ENCODE results near the gene TENT4A.

Gene TENT4A

GRCh38 chr5:6705088-6705487, 8.1 kb upstream of the TENT4A start:
- no peak for DNase-seq (ENCODE audit: low spot score)
- no peak overlapping the region for H3K4me3 ChIP-seq (ENCODE audit: low read length in 2 of 2)
- no peak overlapping the region for H3K14ac ChIP-seq (ENCODE audit: low read length)
- no peak overlapping the region for H2BK12ac ChIP-seq (ENCODE audit: low read length)
- no peak overlapping the region for H4K8ac ChIP-seq (ENCODE audit: low read depth, low read length)
- H3K4ac ChIP-seq (ENCODE audit: low read length), result no peak overlapping the region
- no peak overlapping the region for H3K9ac ChIP-seq (ENCODE audit: low read depth, low read length, poor library complexity)
- no peak overlapping the region for H2BK120ac ChIP-seq (ENCODE audit: low read depth, low read length)
- no peak overlapping the region for H3K23ac ChIP-seq (ENCODE audit: low read depth, low read length, poor library complexity)
- no peak overlapping the region for H2AFZ ChIP-seq (ENCODE audit: low read length)
- H3K9me3 ChIP-seq (replicated peaks in 1 of 2; ENCODE audit: control insufficient read depth in 2 of 2, insufficient read depth in 1 of 2, low read depth in 1 of 2, low read length in 2 of 2), result peaks cover 0 to 3% of the 10 kb centered on the region in 2 donors
- no peak overlapping the region for H3K4me2 ChIP-seq (ENCODE audit: insufficient read depth, low read length, poor library complexity, severe bottlenecking)
- H2BK5ac ChIP-seq (ENCODE audit: low read length), result no peak overlapping the region
- H3K4me1 ChIP-seq (ENCODE audit: control insufficient read depth in 2 of 2, insufficient read depth in 1 of 2, low read depth in 1 of 2, low read length in 2 of 2), result peaks cover 13 to 17% of the 10 kb centered on the region in 2 donors
- no peaks in the 10 kb centered on the region for H3K79me1 ChIP-seq (ENCODE audit: low read depth, low read length)
- no CpG with 5 or more reads among the region's 6 CpGs for WGBS, 2 donors (ENCODE audit: extremely low coverage in 2 of 2, insufficient read length in 2 of 2, insufficient replicate concordance in 1 of 2)
- no peak overlapping the region for H2BK15ac ChIP-seq (ENCODE audit: low read length)
- H4K91ac ChIP-seq (ENCODE audit: low read depth, low read length, poor library complexity), result no peak overlapping the region
- H3K27me3 ChIP-seq (ENCODE audit: control insufficient read depth in 3 of 3, insufficient read depth in 3 of 3, low read depth in 1 of 3, low read length in 3 of 3), result peaks cover 0 to 6% (median 0%) of the 10 kb centered on the region in 3 experiments
- H3K36me3 ChIP-seq (replicated peaks in 1 of 2; ENCODE audit: control insufficient read depth in 2 of 2, insufficient read depth in 2 of 2, low read length in 2 of 2), result no peaks in the 10 kb centered on the region
- no peak overlapping the region for H3K27ac ChIP-seq (replicated peaks; ENCODE audit: low read length)
- no peak overlapping the region for H3K18ac ChIP-seq (ENCODE audit: low read length)
- no peak overlapping the region for H2AK5ac ChIP-seq (ENCODE audit: low read depth, low read length)

GRCh38 chr5:6705959-6706358, 7.3 kb upstream of the TENT4A start:
- no peak overlapping the region for H3K18ac ChIP-seq (ENCODE audit: low read length)
- no peak for DNase-seq (ENCODE audit: low spot score)

GRCh38 chr5:6707852-6708251, 5.4 kb upstream of the TENT4A start:
- no peak overlapping the region for H3K14ac ChIP-seq (ENCODE audit: low read length)
- H3K9me3 ChIP-seq (replicated peaks in 1 of 2; ENCODE audit: control insufficient read depth in 2 of 2, insufficient read depth in 1 of 2, low read depth in 1 of 2, low read length in 2 of 2), result no peaks in the 10 kb centered on the region
- no peak overlapping the region for H3K23ac ChIP-seq (ENCODE audit: low read depth, low read length, poor library complexity)
- H2BK5ac ChIP-seq (ENCODE audit: low read length), result no peak overlapping the region
- no peak for DNase-seq (ENCODE audit: low spot score)
- no peaks in the 10 kb centered on the region for H3K36me3 ChIP-seq (replicated peaks in 1 of 2; ENCODE audit: control insufficient read depth in 2 of 2, insufficient read depth in 2 of 2, low read length in 2 of 2)
- no peak overlapping the region for H2AK5ac ChIP-seq (ENCODE audit: low read depth, low read length)
- H3K9ac ChIP-seq (ENCODE audit: low read depth, low read length, poor library complexity), result no peak overlapping the region
- H3K27me3 ChIP-seq (ENCODE audit: control insufficient read depth in 3 of 3, insufficient read depth in 3 of 3, low read depth in 1 of 3, low read length in 3 of 3), result peaks cover 0 to 6% (median 2%) of the 10 kb centered on the region in 3 experiments
- WGBS, 2 donors (ENCODE audit: extremely low coverage in 2 of 2, insufficient read length in 2 of 2, insufficient replicate concordance in 1 of 2), result no CpG with 5 or more reads among the region's 6 CpGs
- H4K8ac ChIP-seq (ENCODE audit: low read depth, low read length), result no peak overlapping the region
- no peak overlapping the region for H2BK120ac ChIP-seq (ENCODE audit: low read depth, low read length)
- peaks cover 4 to 6% of the 10 kb centered on the region in 2 donors for H3K4me1 ChIP-seq (ENCODE audit: control insufficient read depth in 2 of 2, insufficient read depth in 1 of 2, low read depth in 1 of 2, low read length in 2 of 2)
- H2AFZ ChIP-seq (ENCODE audit: low read length), result no peak overlapping the region
- no peak overlapping the region for H4K91ac ChIP-seq (ENCODE audit: low read depth, low read length, poor library complexity)
- H3K18ac ChIP-seq (ENCODE audit: low read length), result no peak overlapping the region
- no peak overlapping the region for H3K4me2 ChIP-seq (ENCODE audit: insufficient read depth, low read length, poor library complexity, severe bottlenecking)
- H3K27ac ChIP-seq (replicated peaks; ENCODE audit: low read length), result no peak overlapping the region
- H2BK15ac ChIP-seq (ENCODE audit: low read length), result no peak overlapping the region
- no peak overlapping the region for H2BK12ac ChIP-seq (ENCODE audit: low read length)
- no peaks in the 10 kb centered on the region for H3K79me1 ChIP-seq (ENCODE audit: low read depth, low read length)
- no peak overlapping the region for H3K4me3 ChIP-seq (ENCODE audit: low read length in 2 of 2)
- no peak overlapping the region for H3K4ac ChIP-seq (ENCODE audit: low read length)

More at GRCh38 chr5:6705959-6706358, 7.3 kb upstream of the TENT4A start:
- H2BK5ac ChIP-seq (ENCODE audit: low read length), result no peak overlapping the region
- WGBS, 2 donors (ENCODE audit: extremely low coverage in 2 of 2, insufficient read length in 2 of 2, insufficient replicate concordance in 1 of 2), result no CpG with 5 or more reads among the region's 5 CpGs
- no peak overlapping the region for H3K4me2 ChIP-seq (ENCODE audit: insufficient read depth, low read length, poor library complexity, severe bottlenecking)
- no peak overlapping the region for H3K23ac ChIP-seq (ENCODE audit: low read depth, low read length, poor library complexity)
- H2BK15ac ChIP-seq (ENCODE audit: low read length), result no peak overlapping the region
- no peak overlapping the region for H2AFZ ChIP-seq (ENCODE audit: low read length)
- H2BK120ac ChIP-seq (ENCODE audit: low read depth, low read length), result no peak overlapping the region
- H3K79me1 ChIP-seq (ENCODE audit: low read depth, low read length), result no peaks in the 10 kb centered on the region
- H3K9me3 ChIP-seq (replicated peaks in 1 of 2; ENCODE audit: control insufficient read depth in 2 of 2, insufficient read depth in 1 of 2, low read depth in 1 of 2, low read length in 2 of 2), result peaks cover 0 to 3% of the 10 kb centered on the region in 2 donors
- H3K9ac ChIP-seq (ENCODE audit: low read depth, low read length, poor library complexity), result no peak overlapping the region
- no peak overlapping the region for H2BK12ac ChIP-seq (ENCODE audit: low read length)
- H3K27me3 ChIP-seq (ENCODE audit: control insufficient read depth in 3 of 3, insufficient read depth in 3 of 3, low read depth in 1 of 3, low read length in 3 of 3), result peaks cover 0 to 6% (median 2%) of the 10 kb centered on the region in 3 experiments
- H4K8ac ChIP-seq (ENCODE audit: low read depth, low read length), result no peak overlapping the region
- no peak overlapping the region for H2AK5ac ChIP-seq (ENCODE audit: low read depth, low read length)
- H4K91ac ChIP-seq (ENCODE audit: low read depth, low read length, poor library complexity), result no peak overlapping the region
- peaks cover 5 to 9% of the 10 kb centered on the region in 2 donors for H3K4me1 ChIP-seq (ENCODE audit: control insufficient read depth in 2 of 2, insufficient read depth in 1 of 2, low read depth in 1 of 2, low read length in 2 of 2)
- no peak overlapping the region for H3K14ac ChIP-seq (ENCODE audit: low read length)
- no peaks in the 10 kb centered on the region for H3K36me3 ChIP-seq (replicated peaks in 1 of 2; ENCODE audit: control insufficient read depth in 2 of 2, insufficient read depth in 2 of 2, low read length in 2 of 2)
- peak overlapping the region in 1 of 2 donors; percentile 40 for H3K4me3 ChIP-seq (ENCODE audit: low read length in 2 of 2)
- H3K27ac ChIP-seq (replicated peaks; ENCODE audit: low read length), result no peak overlapping the region
- H3K4ac ChIP-seq (ENCODE audit: low read length), result no peak overlapping the region

- Histone ChIP-seq H3K14ac (ENCODE audit: low read length) (no peak overlapping the region), H2BK12ac (ENCODE audit: low read length) (no peak overlapping the region), H3K18ac (ENCODE audit: low read length) (no peak overlapping the region), H3K4ac (ENCODE audit: low read length) (no peak overlapping the region), H3K4me1 (ENCODE audit: control insufficient read depth in 2 of 2, insufficient read depth in 1 of 2, low read depth in 1 of 2, low read length in 2 of 2) (peaks cover 4 to 6% of the 10 kb centered on the region in 2 donors), H2AK5ac (ENCODE audit: low read depth, low read length) (no peak overlapping the region), H4K91ac (ENCODE audit: low read depth, low read length, poor library complexity) (no peak overlapping the region), H3K79me1 (ENCODE audit: low read depth, low read length) (no peaks in the 10 kb centered on the region), H2BK15ac (ENCODE audit: low read length) (no peak overlapping the region), H3K27ac (replicated peaks; ENCODE audit: low read length) (no peak overlapping the region), H3K27me3 (ENCODE audit: control insufficient read depth in 3 of 3, insufficient read depth in 3 of 3, low read depth in 1 of 3, low read length in 3 of 3) (peaks cover 0 to 6% (median 2%) of the 10 kb centered on the region in 3 experiments), H3K4me3 (ENCODE audit: low read length in 2 of 2) (no peak overlapping the region), H2BK120ac (ENCODE audit: low read depth, low read length) (no peak overlapping the region), H3K9ac (ENCODE audit: low read depth, low read length, poor library complexity) (no peak overlapping the region), H3K9me3 (replicated peaks in 1 of 2; ENCODE audit: control insufficient read depth in 2 of 2, insufficient read depth in 1 of 2, low read depth in 1 of 2, low read length in 2 of 2) (no peaks in the 10 kb centered on the region), H2AFZ (ENCODE audit: low read length) (peak overlapping the region; percentile 27), H3K4me2 (ENCODE audit: insufficient read depth, low read length, poor library complexity, severe bottlenecking) (no peak overlapping the region), H3K23ac (ENCODE audit: low read depth, low read length, poor library complexity) (no peak overlapping the region), H3K36me3 (replicated peaks in 1 of 2; ENCODE audit: control insufficient read depth in 2 of 2, insufficient read depth in 2 of 2, low read length in 2 of 2) (no peaks in the 10 kb centered on the region), H2BK5ac (ENCODE audit: low read length) (no peak overlapping the region), H4K8ac (ENCODE audit: low read depth, low read length) (no peak overlapping the region)
- no CpG with 5 or more reads among the region's 1 CpG for WGBS, 2 donors (ENCODE audit: extremely low coverage in 2 of 2, insufficient read length in 2 of 2, insufficient replicate concordance in 1 of 2)
- DNase-seq (ENCODE audit: low spot score), result no peak
These were observed 4.4 kb upstream of the TENT4A start for GRCh38 chr5:6708814-6709213.
